GM23338 (cell line): ENCODE measurements around the gene LPCAT3.

Experiments
- CREB1 ChIP-seq: fragments of 250-450 bp; sonication (Bioruptor Pico); IDR thresholded peaks from 2 replicates; pipeline ENCODE4 v1.5.0; 2020; ENCODE audit warnings: low read depth, mild to moderate bottlenecking, moderate library complexity
- CTCF ChIP-seq, 2 experiments: fragments of 200-600 bp in 1 of 2; sonication (generic) in 1 of 2; conservative IDR thresholded peaks; 2 replicates each; pipeline versions ENCODE4 v1.5.1 to v1.6.1; 2016 to 2017; ENCODE audit warnings: antibody characterized with exemption in 2 of 2, low read depth in 2 of 2, mild to moderate bottlenecking in 2 of 2, moderate library complexity in 1 of 2
- ETS1 ChIP-seq: IDR thresholded peaks from 2 replicates; pipeline ENCODE4 v1.6.1; 2016; ENCODE audit warnings: antibody characterized with exemption
- EZH2 ChIP-seq: fragments of 200-600 bp; sonication (generic); IDR thresholded peaks from one replicate; pipeline ENCODE4 v1.8.0; 2017; ENCODE audit warnings: antibody characterized with exemption, mild to moderate bottlenecking, low read depth; ENCODE audit not compliant: unreplicated experiment
- EZH2phosphoT487 ChIP-seq: fragments of 200-600 bp; sonication (generic); IDR thresholded peaks from one replicate; pipeline ENCODE4 v1.8.1; 2018; ENCODE audit warnings: antibody characterized with exemption; ENCODE audit not compliant: unreplicated experiment
- JUNB ChIP-seq: IDR thresholded peaks from one replicate; pipeline ENCODE4 v1.6.1; 2016; ENCODE audit warnings: antibody characterized with exemption; ENCODE audit not compliant: unreplicated experiment
- POLR2AphosphoS5 ChIP-seq: IDR thresholded peaks from 2 replicates; pipeline ENCODE4 v1.6.1; 2016; ENCODE audit warnings: antibody characterized with exemption, low read depth
- REST ChIP-seq: IDR thresholded peaks from one replicate; pipeline ENCODE4 v1.6.1; 2018; ENCODE audit warnings: antibody characterized with exemption; ENCODE audit not compliant: unreplicated experiment
- STAT1 ChIP-seq: IDR thresholded peaks from one replicate; pipeline ENCODE4 v1.6.1; 2016; ENCODE audit warnings: antibody characterized with exemption; ENCODE audit not compliant: unreplicated experiment
- ZNF114 ChIP-seq: fragments of 250-450 bp; sonication (Bioruptor Pico); IDR thresholded peaks from 2 replicates; pipeline ENCODE4 v1.5.0; 2020; ENCODE audit warnings: mild to moderate bottlenecking, moderate library complexity
- ZNF462 ChIP-seq: fragments of 250-450 bp; sonication (Bioruptor Pico); IDR thresholded peaks from 2 replicates; pipeline ENCODE4 v1.5.0; 2020; ENCODE audit warnings: mild to moderate bottlenecking, moderate library complexity

GRCh38 chr12:6955108-6956020 is 62.9 kb downstream of the LPCAT3 start:
- no peak for TF ChIP-seq CTCF (conservative IDR thresholded peaks at IDR 0.05; ENCODE audit: low read depth in 2 of 2)
- no peak for TF ChIP-seq POLR2AphosphoS5
- TF ChIP-seq EZH2, result no peak
- no peak for TF ChIP-seq EZH2phosphoT487
- no peak for TF ChIP-seq CREB1 (CRISPR knock-in tag)
- TF ChIP-seq ZNF114 (CRISPR knock-in tag), result no peak
- TF ChIP-seq JUNB, result no peak
- no peak for TF ChIP-seq REST
- TF ChIP-seq ZNF462 (CRISPR knock-in tag), result no peak
- TF ChIP-seq STAT1, result no peak
- no peak for TF ChIP-seq ETS1
